NB4 (cell line): ENCODE results near the gene TRIML2.
"Not testable (repeated sequence)": the region's sequence is repeated elsewhere in the genome, so short reads cannot be mapped to it uniquely, and the experiment has no call there.

Source experiments
- DNase-seq: peaks from one replicate; pipeline ENCODE4 v3.0.0; 2010; ENCODE audit warnings: low read depth
- H3K4me3 ChIP-seq: one replicate; pipeline ENCODE4 v1.5.1; 2011; ENCODE audit warnings: mild to moderate bottlenecking, low read depth, low read length, moderate library complexity
- CTCF ChIP-seq: IDR thresholded peaks from one replicate; pipeline ENCODE4 v1.5.1; 2012; ENCODE audit warnings: low read depth, low read length
- MAX ChIP-seq: IDR thresholded peaks from 2 replicates; pipeline ENCODE4 v1.6.1; 2011; ENCODE audit warnings: low read depth, low read length
- MYC ChIP-seq: IDR thresholded peaks from 2 replicates; pipeline ENCODE4 v1.6.1; 2011; ENCODE audit warnings: low read depth, low read length
- POLR2A ChIP-seq: IDR thresholded peaks from 2 replicates; pipeline ENCODE4 v1.6.1; 2011; ENCODE audit warnings: mild to moderate bottlenecking; ENCODE audit not compliant: insufficient read length; ENCODE audit errors: extremely low read depth

TRIML2 gene

GRCh38 chr4:188053302-188053701 is 56.1 kb downstream of the TRIML2 start:
- no peak overlapping the region for H3K4me3 ChIP-seq
- no peak for DNase-seq
- TF ChIP-seq MAX (no peak), MYC (no peak), POLR2A (no peak), CTCF (no peak)

GRCh38 chr4:188046657-188047056 is 62.7 kb downstream of the TRIML2 start:
- TF ChIP-seq CTCF (no peak), MAX (no peak), POLR2A (no peak), MYC (no peak)
- H3K4me3 ChIP-seq = no peak overlapping the region
- DNase-seq = no peak

- DNase-seq, H3K4me3 ChIP-seq: not testable (repeated sequence)
Measured at GRCh38 chr4:188045461-188045860, 63.9 kb downstream of the TRIML2 start.

- TF ChIP-seq POLR2A = no peak
- no peak for TF ChIP-seq CTCF
- TF ChIP-seq MYC = no peak
- no peak for TF ChIP-seq MAX
- H3K4me3 ChIP-seq = no peak overlapping the region
- DNase-seq = no peak
Measured at GRCh38 chr4:188043154-188043553, 66.2 kb downstream of the TRIML2 start.

GRCh38 chr4:188042191-188042590 is 67.2 kb downstream of the TRIML2 start:
- TF ChIP-seq POLR2A (no peak), MAX (no peak), MYC (no peak), CTCF (no peak)
- no peak overlapping the region for H3K4me3 ChIP-seq

GRCh38 chr4:188041721-188042120 is 67.7 kb downstream of the TRIML2 start:
- no peak overlapping the region for H3K4me3 ChIP-seq
- no peak for DNase-seq
- no peak for TF ChIP-seq CTCF
- TF ChIP-seq MYC = no peak
- TF ChIP-seq MAX = no peak
- no peak for TF ChIP-seq POLR2A

More at GRCh38 chr4:188042191-188042590, 67.2 kb downstream of the TRIML2 start:
- DNase-seq = no peak
